ENCODE measurements around the gene RASSF1. TPM values are rescaled to one million over a fixed set of nuclear protein-coding genes. Genes with fewer than 3 reads are reported as not detected.

RASSF1 gene
- total and polyA plus RNA-seq, 2 of the 13 experiments (the other 11 are each of a cell fraction or from before 2014, with no cell fraction given): 10.2 to 27.5 TPM

DNA sequence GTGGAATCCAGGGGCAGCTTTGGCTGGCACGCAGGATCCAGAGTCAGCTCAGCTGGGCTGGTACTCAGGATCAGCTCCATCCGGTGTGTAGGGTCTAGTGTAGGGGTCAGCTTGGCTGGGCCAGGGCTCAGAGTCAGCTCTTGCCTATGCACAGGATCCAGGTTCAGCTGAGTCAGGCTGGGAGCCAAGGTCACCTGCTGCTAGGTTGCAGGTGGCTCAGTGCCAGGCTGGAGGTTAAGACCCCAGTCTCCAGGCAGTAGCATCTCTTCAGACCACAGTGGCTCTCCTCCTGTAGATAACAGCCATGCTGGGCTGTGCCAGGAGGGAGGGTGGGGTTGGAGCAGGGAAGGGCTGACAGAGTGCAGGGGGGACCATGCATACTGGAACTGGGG lies 43.3 kb downstream of the RASSF1 start:
- no TSS peak for BruUV-seq (replicated peaks)
- POLR2A ChIA-PET: interaction anchor here (0.9 to 7.9 kb wide), 5 partner anchors 10 to 102 kb away, joined by 3 to 222 read pairs (median 5); partner anchors contain the start of gene HYAL2
- CTCF ChIA-PET (ENCODE audit: low intra/inter-chr PET ratio, low total read pairs): no interaction called here
- Histone ChIP-seq H3K79me2 (ENCODE audit: insufficient read depth, low read length) (peaks cover 27% of the 10 kb centered on the region), H2AFZ (ENCODE audit: low read length) (no peak overlapping the region), H3K27ac (ENCODE audit: extremely low read length, insufficient read depth, low read length) (peak overlapping the region; percentile 10), H3K4me1 (ENCODE audit: insufficient read depth, low read length) (peaks cover 60% of the 10 kb centered on the region), H4K20me1 (ENCODE audit: insufficient read depth, low read length) (peaks cover 6% of the 10 kb centered on the region), H3K4me2 (ENCODE audit: low read depth, low read length) (peak overlapping the region; percentile 87; the same call in 1 of the 2 replicates), H3K9me3 (ENCODE audit: low read length) (no peaks in the 10 kb centered on the region), H3K27me3 (ENCODE audit: control insufficient read depth in 1 of 2, insufficient read depth in 2 of 2, low read length in 2 of 2) (no peaks in the 10 kb centered on the region; a peak in 1 of 5 replicates), H3K36me3 (replicated peaks in 1 of 2; ENCODE audit: control insufficient read depth in 1 of 2, insufficient read depth in 2 of 2, low read length in 2 of 2) (peaks cover 1 to 3% of the 10 kb centered on the region in 2 experiments; a peak in 2 of 5 replicates), H3K4me3 (replicated peaks in 1 of 3; ENCODE audit: insufficient read depth in 1 of 3, low read depth in 2 of 3, low read length in 3 of 3) (no peak overlapping the region), H3K9ac (ENCODE audit: insufficient read depth, low read depth, low read length) (no peak overlapping the region)
- in situ Hi-C loops (cut with HindIII; ENCODE audit: extremely low pct_ligation_motif_present, low pct_unique_long_range_greater_than_20kb): no loop called here
- ATAC-seq (no peak), DNase-seq (ENCODE audit: low spot score) (no peak), FAIRE-seq (no peak)
- WGBS (ENCODE audit: low lambda C conversion rate): no CpG with 5 or more reads among the region's 2 CpGs
- intact Hi-C loops (cut with micrococcal nuclease; ENCODE audit: unreplicated experiment): no loop called here
- TF ChIP-seq JDP2 (CRISPR knock-in tag; IDR thresholded peaks at IDR 0.05; ENCODE audit: borderline replicate concordance): no peak
- TF ChIP-seq, protein P1, sequence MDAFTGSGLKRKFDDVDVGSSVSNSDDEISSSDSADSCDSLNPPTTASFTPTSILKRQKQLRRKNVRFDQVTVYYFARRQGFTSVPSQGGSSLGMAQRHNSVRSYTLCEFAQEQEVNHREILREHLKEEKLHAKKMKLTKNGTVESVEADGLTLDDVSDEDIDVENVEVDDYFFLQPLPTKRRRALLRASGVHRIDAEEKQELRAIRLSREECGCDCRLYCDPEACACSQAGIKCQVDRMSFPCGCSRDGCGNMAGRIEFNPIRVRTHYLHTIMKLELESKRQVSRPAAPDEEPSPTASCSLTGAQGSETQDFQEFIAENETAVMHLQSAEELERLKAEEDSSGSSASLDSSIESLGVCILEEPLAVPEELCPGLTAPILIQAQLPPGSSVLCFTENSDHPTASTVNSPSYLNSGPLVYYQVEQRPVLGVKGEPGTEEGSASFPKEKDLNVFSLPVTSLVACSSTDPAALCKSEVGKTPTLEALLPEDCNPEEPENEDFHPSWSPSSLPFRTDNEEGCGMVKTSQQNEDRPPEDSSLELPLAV (CRISPR knock-in tag; conservative IDR thresholded peaks at IDR 0.05; ENCODE audit: low read depth): no peak
- no peak for TF ChIP-seq TMF1 (CRISPR knock-in tag; IDR thresholded peaks at IDR 0.05; ENCODE audit: low read depth)
- TF ChIP-seq NR2F6 (IDR thresholded peaks at IDR 0.05): no peak
- TF ChIP-seq NR2F6 (CRISPR knock-in tag; IDR thresholded peaks at IDR 0.05): 0 out of 2 replicates have a peak, but pooled peaks have one; percentile 29
- no peak for TF ChIP-seq THAP11 (CRISPR knock-in tag; IDR thresholded peaks at IDR 0.05)
- TF ChIP-seq TBX2 (CRISPR knock-in tag; IDR thresholded peaks at IDR 0.05; ENCODE audit: borderline replicate concordance): 0 out of 2 replicates have a peak, but pooled peaks have one; percentile 21
- TF ChIP-seq ZNF546 (CRISPR knock-in tag; conservative IDR thresholded peaks at IDR 0.05): no peak
- TF ChIP-seq MAFF (IDR thresholded peaks at IDR 0.05; ENCODE audit: low read depth, low read length): peak; percentile 6; the same call in 1 of the 2 replicates
- TF ChIP-seq POLR2AphosphoS5 (IDR thresholded peaks at IDR 0.05; ENCODE audit: low read depth, low read length): no peak
- TF ChIP-seq MAFG (CRISPR knock-in tag; IDR thresholded peaks at IDR 0.05): 0 out of 2 replicates have a peak, but pooled peaks have one; percentile 10
